OCI-LY3 (cell line): Measurements from ENCODE around the gene GYS2.

Source experiments
- EZH2phosphoT487 ChIP-seq: fragments of 200-600 bp; shearing (Covaris generic); IDR thresholded peaks from 2 replicates; pipeline ENCODE4 v1.6.1; 2018; ENCODE audit warnings: antibody characterized with exemption, mixed run types, low read depth
- TF ChIP-seq, protein P1 (sequence below): fragments of 200-600, 300-600 bp; sonication (generic); IDR thresholded peaks from 2 replicates; pipeline ENCODE4 v1.5.1; 2014; ENCODE audit warnings: antibody characterized with exemption, low read length, low read depth

- TF ChIP-seq, protein P1, sequence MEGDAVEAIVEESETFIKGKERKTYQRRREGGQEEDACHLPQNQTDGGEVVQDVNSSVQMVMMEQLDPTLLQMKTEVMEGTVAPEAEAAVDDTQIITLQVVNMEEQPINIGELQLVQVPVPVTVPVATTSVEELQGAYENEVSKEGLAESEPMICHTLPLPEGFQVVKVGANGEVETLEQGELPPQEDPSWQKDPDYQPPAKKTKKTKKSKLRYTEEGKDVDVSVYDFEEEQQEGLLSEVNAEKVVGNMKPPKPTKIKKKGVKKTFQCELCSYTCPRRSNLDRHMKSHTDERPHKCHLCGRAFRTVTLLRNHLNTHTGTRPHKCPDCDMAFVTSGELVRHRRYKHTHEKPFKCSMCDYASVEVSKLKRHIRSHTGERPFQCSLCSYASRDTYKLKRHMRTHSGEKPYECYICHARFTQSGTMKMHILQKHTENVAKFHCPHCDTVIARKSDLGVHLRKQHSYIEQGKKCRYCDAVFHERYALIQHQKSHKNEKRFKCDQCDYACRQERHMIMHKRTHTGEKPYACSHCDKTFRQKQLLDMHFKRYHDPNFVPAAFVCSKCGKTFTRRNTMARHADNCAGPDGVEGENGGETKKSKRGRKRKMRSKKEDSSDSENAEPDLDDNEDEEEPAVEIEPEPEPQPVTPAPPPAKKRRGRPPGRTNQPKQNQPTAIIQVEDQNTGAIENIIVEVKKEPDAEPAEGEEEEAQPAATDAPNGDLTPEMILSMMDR, result no peak
- no peak for TF ChIP-seq EZH2phosphoT487
Measured at GRCh38 chr12:21647179-21647578, 42.5 kb upstream of the GYS2 start.
